Measurements from ENCODE around the gene SFMBT1.

SFMBT1 gene

GRCh38 chr3:53074366-53074696 is 28.5 kb upstream of the SFMBT1 start:
- TF ChIP-seq, protein P1, sequence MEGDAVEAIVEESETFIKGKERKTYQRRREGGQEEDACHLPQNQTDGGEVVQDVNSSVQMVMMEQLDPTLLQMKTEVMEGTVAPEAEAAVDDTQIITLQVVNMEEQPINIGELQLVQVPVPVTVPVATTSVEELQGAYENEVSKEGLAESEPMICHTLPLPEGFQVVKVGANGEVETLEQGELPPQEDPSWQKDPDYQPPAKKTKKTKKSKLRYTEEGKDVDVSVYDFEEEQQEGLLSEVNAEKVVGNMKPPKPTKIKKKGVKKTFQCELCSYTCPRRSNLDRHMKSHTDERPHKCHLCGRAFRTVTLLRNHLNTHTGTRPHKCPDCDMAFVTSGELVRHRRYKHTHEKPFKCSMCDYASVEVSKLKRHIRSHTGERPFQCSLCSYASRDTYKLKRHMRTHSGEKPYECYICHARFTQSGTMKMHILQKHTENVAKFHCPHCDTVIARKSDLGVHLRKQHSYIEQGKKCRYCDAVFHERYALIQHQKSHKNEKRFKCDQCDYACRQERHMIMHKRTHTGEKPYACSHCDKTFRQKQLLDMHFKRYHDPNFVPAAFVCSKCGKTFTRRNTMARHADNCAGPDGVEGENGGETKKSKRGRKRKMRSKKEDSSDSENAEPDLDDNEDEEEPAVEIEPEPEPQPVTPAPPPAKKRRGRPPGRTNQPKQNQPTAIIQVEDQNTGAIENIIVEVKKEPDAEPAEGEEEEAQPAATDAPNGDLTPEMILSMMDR (IDR thresholded peaks at IDR 0.05; ENCODE audit: low read depth, low read length) = peak; percentile 4
- DNase-seq (ENCODE audit: low read depth in 2 of 2) = no peak
- H3K4me3 ChIP-seq (replicated peaks in 1 of 2; ENCODE audit: low read depth in 2 of 2, low read length in 2 of 2) = no peak overlapping the region

DNA sequence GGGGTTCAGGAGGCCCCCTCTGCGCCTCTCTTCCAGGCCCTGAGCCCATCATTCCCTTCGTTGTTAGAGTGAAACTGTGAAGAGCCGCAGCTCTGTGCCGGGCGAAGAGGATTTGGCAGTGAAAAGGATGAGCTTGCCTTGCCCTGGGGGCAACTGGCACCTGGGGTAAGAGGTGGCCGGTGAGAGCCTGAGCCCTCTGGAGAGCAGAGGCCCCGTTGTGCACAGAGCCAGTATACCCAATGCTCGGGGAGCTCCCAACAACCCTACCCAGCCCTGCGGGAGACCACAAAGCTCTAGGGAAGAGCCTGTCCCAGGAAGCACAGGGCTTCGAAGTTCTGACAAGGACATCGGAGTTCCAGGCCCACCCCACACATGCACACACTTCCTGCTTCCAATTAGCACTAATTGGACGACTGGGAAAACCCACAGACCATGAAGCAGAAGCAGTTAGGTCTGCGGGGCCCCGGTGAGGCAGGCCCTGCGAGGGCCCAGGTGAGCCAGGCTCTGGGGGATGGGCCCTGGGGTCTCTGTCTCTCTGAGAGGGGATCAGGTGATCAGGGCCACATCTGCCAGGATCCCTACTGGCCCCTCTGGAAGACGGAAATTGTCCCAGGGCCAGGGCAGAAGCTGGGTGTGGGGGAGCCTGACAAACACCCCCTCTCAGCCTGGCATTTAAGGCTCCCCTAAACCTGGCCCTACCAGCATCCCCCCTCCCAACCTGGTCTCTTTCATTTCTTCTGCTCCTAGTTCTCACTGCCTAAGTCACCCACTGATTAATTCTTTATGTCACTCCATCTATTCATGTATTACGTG is 27.9 kb upstream of the SFMBT1 start:
- TF ChIP-seq, protein P1 (IDR thresholded peaks at IDR 0.05; ENCODE audit: low read depth, low read length) = no peak
- DNase-seq (ENCODE audit: low read depth in 2 of 2) = no peak
- peak overlapping the region; percentile 50 to 57 for H3K4me3 ChIP-seq (replicated peaks in 1 of 2; ENCODE audit: low read depth in 2 of 2, low read length in 2 of 2)

- peak; percentile 79 for DNase-seq (ENCODE audit: low read depth in 2 of 2)
- TF ChIP-seq, protein P1 (IDR thresholded peaks at IDR 0.05; ENCODE audit: low read depth, low read length) = peak; percentile 89
- peak overlapping the region; percentile 50 to 57 for H3K4me3 ChIP-seq (replicated peaks in 1 of 2; ENCODE audit: low read depth in 2 of 2, low read length in 2 of 2)
These were observed 27.0 kb upstream of the SFMBT1 start for GRCh38 chr3:53072653-53073552.

GRCh38 chr3:53071882-53072431 is 26.1 kb upstream of the SFMBT1 start:
- no peak for DNase-seq (ENCODE audit: low read depth in 2 of 2)
- H3K4me3 ChIP-seq (replicated peaks in 1 of 2; ENCODE audit: low read depth in 2 of 2, low read length in 2 of 2) = no peak overlapping the region
- TF ChIP-seq, protein P1 (IDR thresholded peaks at IDR 0.05; ENCODE audit: low read depth, low read length) = no peak

- TF ChIP-seq, protein P1 (IDR thresholded peaks at IDR 0.05; ENCODE audit: low read depth, low read length) = no peak
- H3K4me3 ChIP-seq (replicated peaks in 1 of 2; ENCODE audit: low read depth in 2 of 2, low read length in 2 of 2) = no peak overlapping the region
- DNase-seq (ENCODE audit: low read depth in 2 of 2) = peak in 1 of 2 donors; percentile 26
These were observed 23.7 kb upstream of the SFMBT1 start for GRCh38 chr3:53069422-53070068.

DNA sequence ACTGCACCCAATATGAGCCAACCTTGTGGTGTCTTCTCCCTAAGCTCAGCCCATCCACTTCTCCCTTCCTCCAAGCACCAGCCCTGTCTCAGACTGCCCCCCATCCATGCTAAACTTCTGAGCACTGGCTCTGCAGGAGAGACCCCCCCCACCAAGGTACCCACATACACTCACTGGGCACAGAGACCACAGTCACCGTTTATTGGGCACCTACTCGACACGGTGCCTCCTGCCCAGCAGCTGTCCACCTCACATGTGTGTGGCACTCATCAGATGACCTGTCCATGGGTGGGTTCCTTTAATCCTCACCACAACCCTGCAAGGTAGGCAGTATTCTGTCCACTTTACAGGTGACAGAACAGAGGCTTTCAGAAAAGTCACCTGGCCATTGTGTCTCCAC is 22.3 kb upstream of the SFMBT1 start:
- TF ChIP-seq, protein P1 (IDR thresholded peaks at IDR 0.05; ENCODE audit: low read depth, low read length) = no peak
- no peak overlapping the region for H3K4me3 ChIP-seq (replicated peaks in 1 of 2; ENCODE audit: low read depth in 2 of 2, low read length in 2 of 2)
- DNase-seq (ENCODE audit: low read depth in 2 of 2) = no peak

All from cardiac fibroblast (primary cell).